ENCODE results near the gene ACAD9. TPM values are rescaled to one million over a fixed set of nuclear protein-coding genes. Genes with fewer than 3 reads are reported as not detected.

ACAD9 gene
- total and polyA plus RNA-seq, 9 of the 15 experiments (the other 6 are each of a cell fraction or from before 2014, with no cell fraction given): 10.2 to 32.6 (median 22.8) TPM

- FAIRE-seq: no peak
- POLR2A ChIA-PET: no interaction called here
- Histone ChIP-seq H3K36me3 (ENCODE audit: control insufficient read depth, insufficient read depth, low read length) (peaks cover 2% of the 10 kb centered on the region; the same call in 1 of the 3 replicates), H3K9me1 (ENCODE audit: control insufficient read depth, insufficient read depth, low read length) (no peaks in the 10 kb centered on the region), H3K27ac (ENCODE audit: extremely low read depth, low read depth, low read length) (no peak overlapping the region), H3K9ac (ENCODE audit: insufficient read depth in 1 of 2, low read depth in 2 of 2, low read length in 2 of 2) (no peak overlapping the region), H3K4me1 (replicated peaks in 1 of 2; ENCODE audit: control insufficient read depth in 2 of 2, insufficient read depth in 2 of 2, low read length in 2 of 2) (peaks cover 9 to 11% of the 10 kb centered on the region in 2 experiments; a peak in 4 of 5 replicates), H3K79me2 (ENCODE audit: control insufficient read depth, insufficient read depth, low read length) (peaks cover 20% of the 10 kb centered on the region), H3K4me2 (ENCODE audit: insufficient read depth, low read length) (no peak overlapping the region), H3K27me3 (ENCODE audit: control insufficient read depth in 2 of 2, insufficient read depth in 2 of 2, low read length in 2 of 2) (no peaks in the 10 kb centered on the region), H2AFZ (ENCODE audit: low read depth, low read length) (no peak overlapping the region), H4K20me1 (replicated peaks; ENCODE audit: control insufficient read depth, insufficient read depth, low read length) (no peaks in the 10 kb centered on the region), H3K4me3 (no peak overlapping the region), H3K9me3 (replicated peaks; ENCODE audit: control insufficient read depth, insufficient read depth, low read depth, low read length) (no peaks in the 10 kb centered on the region)
- CTCF ChIA-PET (ENCODE audit: low intra/inter-chr PET ratio): no interaction called here
- no peak for DNase-seq (ENCODE audit: extremely low read depth in 1 of 4, low spot score in 3 of 4)
- in situ Hi-C loops (cut with MboI) (no loop called here), intact Hi-C loops (cut with micrococcal nuclease) (loop anchor here (5.0 kb wide), 1 partner anchor 143 kb away; no protein-coding TSS in a partner anchor)
- ATAC-seq: no peak
- TF ChIP-seq TFE3 (CRISPR knock-in tag; IDR thresholded peaks at IDR 0.05): peak; percentile 36
- no peak for TF ChIP-seq USF2 (CRISPR knock-in tag; IDR thresholded peaks at IDR 0.05)
- TF ChIP-seq MCM7 (IDR thresholded peaks at IDR 0.05): no peak
- TF ChIP-seq LCOR (CRISPR knock-in tag; IDR thresholded peaks at IDR 0.05): no peak
- TF ChIP-seq MAX (CRISPR knock-in tag; IDR thresholded peaks at IDR 0.05): no peak
- TF ChIP-seq E2F6 (IDR thresholded peaks at IDR 0.05; ENCODE audit: borderline replicate concordance in 1 of 2, extremely low read depth in 1 of 2, insufficient read depth in 1 of 2, insufficient read length in 1 of 2, low read depth in 1 of 2, low read length in 1 of 2, poor library complexity in 1 of 2, severe bottlenecking in 1 of 2): no peak
- TF ChIP-seq, protein P1, sequence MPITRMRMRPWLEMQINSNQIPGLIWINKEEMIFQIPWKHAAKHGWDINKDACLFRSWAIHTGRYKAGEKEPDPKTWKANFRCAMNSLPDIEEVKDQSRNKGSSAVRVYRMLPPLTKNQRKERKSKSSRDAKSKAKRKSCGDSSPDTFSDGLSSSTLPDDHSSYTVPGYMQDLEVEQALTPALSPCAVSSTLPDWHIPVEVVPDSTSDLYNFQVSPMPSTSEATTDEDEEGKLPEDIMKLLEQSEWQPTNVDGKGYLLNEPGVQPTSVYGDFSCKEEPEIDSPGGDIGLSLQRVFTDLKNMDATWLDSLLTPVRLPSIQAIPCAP (CRISPR knock-in tag; IDR thresholded peaks at IDR 0.05; ENCODE audit: borderline replicate concordance): no peak
- BruUV-seq (replicated peaks): no TSS peak
- 58% methylated on average over 3 of the region's 3 CpGs for WGBS (ENCODE audit: insufficient coverage, low coverage, missing lambda C conversion rate)
Observed at GRCh38 chr3:128874481-128875180, 4.8 kb upstream of the ACAD9 start.
